ENCODE data around the gene SPARC.
"Not testable (repeated sequence)": the region's sequence is repeated elsewhere in the genome, so short reads cannot be mapped to it uniquely, and the experiment has no call there.

SPARC gene, protein sequence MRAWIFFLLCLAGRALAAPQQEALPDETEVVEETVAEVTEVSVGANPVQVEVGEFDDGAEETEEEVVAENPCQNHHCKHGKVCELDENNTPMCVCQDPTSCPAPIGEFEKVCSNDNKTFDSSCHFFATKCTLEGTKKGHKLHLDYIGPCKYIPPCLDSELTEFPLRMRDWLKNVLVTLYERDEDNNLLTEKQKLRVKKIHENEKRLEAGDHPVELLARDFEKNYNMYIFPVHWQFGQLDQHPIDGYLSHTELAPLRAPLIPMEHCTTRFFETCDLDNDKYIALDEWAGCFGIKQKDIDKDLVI

DNA sequence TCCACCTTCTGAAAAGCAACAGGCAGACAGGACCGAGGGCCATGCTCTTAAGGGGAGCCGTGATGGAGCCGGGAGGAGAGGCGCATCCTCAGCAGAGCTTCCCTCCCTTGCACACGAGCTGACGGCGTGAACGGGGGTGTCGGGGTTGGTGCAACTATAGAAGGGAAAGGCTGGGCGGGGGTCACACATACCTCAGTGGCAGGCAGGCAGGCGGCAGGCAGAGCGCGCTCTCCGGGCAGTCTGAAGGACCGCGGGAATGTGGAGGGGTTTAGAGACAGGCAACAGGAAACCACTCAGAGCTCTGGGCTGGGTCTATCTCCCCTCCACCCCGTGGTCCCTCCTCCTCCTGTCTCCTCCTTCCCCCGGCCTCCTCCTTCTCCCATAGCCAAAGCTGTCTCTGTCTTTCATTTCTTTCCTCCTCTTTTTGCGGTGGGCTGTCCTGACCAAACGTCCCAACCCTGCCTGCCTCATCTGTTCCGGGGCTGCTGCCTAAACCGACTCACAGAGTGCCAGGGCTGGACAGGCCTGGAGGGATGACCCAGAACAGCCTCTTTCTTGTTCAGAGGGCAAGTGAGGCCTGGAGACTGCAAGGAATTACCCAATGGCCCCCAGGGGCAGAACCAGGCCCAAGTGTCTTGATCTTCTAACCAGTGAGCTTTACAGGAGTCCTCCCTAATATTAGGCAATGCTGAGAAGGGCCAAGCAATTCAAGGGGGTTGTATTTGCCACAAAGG lies at the start of gene SPARC:
SPARC (minus strand) TSS at position 242 of the 734 bp plus-strand sequence. CDS start 10,727 bp downstream, outside the sequence.
- DNase-seq: no peak

DNA sequence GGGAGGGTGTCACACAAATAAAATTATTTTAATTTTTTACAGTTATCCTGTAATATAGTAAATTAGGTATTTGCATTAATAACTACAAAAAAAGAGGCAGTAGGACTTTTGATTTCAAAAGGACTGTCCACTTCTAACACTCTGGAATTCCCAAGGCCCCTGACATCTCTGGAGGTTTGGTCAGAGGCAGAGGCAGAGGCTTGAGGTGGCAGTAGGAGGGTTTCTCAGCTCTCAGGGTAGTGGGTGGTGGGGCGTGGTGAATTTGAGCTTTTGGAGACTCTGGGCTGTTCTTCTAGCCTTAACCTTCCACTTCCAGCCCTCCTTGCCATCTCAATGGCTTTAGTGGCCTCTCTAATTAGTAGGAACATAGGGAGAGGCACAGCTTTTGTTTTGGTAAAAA lies 48.9 kb upstream of the SPARC start:
- no peak for DNase-seq

DNA sequence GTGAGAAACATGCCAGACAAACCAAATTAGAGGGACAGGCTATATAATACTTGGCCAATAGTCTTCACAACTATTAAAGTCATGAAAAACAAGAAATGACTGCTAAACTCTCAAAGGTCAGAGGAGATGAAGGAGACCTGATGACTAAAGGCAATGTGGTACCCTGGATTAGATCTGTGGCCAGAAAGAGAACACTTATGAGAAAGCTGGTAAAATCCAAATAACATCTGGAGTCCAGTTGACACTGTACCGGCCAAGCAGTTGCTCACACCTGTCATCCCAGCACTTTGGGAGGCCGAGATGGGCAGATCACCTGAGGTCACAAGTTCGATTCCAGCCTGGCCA lies 47.3 kb upstream of the SPARC start:
- no peak for DNase-seq

DNA sequence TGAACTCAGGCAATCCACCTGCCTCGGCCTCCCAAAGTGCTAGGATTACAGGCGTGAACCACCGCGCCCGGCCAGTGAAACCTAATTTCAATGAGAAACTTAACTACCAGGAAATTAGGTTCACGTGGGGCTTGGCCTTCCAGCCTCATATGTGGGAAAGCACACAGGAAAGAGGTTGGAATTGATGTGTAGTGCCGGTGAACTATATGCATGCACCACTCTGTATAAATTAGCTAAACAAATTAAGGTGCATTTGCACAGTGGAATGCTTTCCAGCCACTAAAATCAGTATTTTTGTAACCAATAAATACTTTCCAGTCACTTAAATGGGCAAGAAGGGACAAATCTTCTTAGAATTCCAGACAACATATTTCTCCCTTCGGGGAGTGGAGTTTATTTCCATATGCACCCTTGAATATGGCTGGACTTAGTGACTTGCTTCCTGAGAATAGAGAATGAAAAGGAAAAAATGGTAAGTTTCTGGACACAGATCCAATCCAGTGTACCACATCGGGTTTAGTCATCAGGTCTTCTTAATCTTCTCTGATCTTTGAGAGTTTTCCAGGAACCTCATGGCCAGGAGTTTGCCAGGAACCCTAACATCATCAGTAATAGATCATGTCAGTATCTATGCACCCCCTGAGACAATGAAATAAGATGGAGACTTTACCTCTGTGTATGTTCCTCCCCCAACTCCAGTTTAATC lies 46.8 kb upstream of the SPARC start:
- DNase-seq: no peak

DNA sequence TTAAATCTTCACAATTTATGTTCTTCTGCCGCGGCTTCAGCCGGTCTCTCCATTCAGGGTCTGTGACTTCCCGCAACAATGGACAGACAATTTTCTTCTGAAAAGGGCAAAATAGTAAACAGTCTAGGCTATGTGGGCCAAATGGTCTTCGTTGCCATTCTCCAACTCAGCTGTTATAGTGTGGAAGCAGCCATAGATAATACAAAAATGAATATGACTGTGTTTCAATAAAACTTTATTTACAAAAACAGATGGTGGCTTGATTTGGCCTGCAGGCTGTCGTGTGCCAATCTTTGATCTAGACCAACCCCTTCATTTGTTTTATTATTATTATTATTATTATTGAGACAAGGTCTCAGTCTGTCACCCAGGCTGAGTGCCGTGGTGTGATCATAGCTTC lies 43.7 kb upstream of the SPARC start:
- no peak for DNase-seq

DNA sequence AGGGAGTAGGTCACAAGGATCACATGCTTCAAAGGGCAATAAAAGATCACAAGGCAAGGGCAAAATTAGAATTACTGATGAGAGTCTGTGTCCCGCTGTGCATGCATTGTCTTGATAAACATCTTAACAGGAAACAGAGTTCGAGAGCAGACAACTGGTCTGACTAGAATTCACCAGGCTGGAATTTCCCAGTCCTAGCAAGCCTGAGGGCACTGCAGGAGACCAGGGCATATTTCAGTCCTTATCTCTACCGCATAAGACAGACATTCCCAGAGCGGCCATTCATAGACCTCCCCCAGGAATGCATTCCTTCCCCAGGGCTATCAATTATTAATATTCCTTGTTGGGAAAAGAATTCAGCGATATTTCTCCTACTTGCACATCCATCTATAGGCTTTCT lies 42.9 kb upstream of the SPARC start:
- DNase-seq: not testable (repeated sequence)

DNA sequence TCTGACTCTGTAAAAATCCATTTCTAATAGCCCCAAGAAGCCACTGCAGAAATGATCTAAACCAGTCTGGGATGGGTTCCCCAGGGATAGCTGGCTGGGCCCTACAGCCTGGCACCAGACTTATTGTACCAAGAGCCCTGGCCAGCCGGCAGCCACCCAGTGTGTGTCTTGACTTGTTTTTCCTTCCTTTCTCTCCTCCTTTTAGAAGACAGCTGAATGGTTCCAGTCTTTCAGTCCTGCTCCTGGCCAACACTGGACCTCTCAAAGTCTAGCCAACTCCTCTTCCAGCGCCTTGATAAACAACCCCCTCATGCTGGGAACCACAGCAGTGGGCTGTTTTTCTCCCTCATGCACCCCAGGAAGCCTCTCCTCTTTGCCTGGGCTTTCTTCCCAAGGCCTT lies 37.6 kb upstream of the SPARC start:
- no peak for DNase-seq

DNA sequence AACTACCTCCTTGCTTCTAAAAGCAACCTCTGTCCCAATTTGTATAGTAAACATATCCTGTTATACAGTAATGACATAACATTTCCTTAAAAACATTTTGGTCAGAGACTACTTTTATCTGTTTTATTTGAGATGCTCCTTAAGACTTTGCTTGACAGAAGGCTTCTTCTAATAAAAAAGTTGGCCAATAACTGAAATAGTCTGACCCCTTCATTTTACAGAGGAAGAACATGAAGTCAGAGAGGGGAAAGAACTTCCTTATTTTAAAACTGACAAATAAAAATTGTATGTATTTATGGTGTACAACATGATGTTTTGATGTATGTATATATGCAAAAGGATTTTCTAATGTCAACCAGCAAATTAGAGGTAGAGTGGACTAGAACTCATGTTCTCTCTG lies 35.8 kb upstream of the SPARC start:
- DNase-seq: no peak

DNA sequence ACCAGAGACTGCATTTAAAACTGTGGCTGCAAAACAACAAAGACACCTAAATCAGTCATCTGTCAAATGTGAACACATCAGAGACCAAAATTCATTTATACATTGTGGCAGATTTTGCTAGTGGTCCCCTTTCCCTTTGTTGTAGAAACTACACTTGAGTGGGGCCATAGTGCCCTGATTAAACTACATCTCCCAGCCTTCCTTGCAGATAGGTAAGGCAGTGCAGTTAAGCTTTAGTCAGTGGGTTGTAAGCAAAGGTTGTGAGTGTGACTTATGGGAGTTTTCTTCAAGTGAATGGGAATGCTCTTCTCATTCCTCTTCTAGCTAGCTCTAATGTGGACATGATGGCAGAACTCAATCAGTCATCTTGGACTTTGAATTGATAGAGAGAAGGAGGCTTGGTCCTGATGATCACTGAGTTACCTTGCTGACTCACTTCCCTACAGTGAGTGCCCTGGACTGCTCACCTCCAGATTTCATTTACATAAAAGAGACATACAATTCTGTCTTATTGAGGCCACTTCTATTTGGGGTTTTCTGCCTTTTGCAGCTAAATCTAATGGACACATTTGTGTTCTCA lies 35.2 kb upstream of the SPARC start:
- no peak for DNase-seq

DNA sequence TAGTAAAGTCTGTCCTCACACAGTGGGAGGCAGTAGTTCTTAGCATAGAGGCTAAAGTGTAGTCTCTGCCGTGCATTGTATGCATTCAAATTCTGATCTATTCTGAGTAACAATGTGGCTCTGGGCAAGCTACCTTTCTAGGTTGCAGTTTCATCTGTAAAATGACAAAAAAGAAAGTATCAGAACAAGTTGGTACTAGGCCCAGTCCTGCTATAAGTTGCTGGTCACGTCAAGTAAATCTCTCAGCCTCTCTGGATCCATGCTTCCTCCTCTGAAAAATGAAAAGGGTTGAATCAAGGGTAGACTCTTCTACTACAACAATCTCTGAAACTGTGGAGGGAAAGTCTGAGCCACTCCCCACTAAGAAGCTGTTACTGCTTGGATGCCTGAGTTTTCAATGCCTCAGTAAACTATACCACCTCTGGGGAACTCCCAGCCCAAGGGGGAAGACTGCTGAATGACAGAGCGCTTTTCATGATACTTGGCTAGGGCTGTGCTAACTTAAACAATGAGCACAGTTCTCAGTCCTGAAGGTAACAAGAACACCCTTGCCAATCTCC lies 34.5 kb upstream of the SPARC start:
- DNase-seq: no peak

DNA sequence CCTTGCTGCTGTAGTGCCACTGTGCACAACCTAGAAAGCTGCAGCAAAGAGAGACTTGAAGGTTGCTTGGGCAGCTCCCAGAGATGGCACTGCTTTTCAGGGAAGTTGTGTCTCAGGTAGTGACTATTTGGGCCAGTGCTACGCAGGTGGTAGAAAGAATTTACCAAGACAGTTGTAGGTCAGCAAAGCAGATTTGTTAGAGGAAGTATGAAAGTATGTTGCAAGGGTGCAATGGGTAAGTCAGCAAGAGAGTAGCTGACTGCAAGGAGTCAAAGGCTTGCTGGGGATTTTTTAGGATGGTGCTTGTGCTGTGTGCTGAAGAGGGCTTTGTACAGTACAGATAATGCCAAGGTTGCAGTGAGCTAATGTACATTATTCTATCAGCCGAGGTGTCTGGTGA lies 33.5 kb upstream of the SPARC start:
- DNase-seq: no peak

DNA sequence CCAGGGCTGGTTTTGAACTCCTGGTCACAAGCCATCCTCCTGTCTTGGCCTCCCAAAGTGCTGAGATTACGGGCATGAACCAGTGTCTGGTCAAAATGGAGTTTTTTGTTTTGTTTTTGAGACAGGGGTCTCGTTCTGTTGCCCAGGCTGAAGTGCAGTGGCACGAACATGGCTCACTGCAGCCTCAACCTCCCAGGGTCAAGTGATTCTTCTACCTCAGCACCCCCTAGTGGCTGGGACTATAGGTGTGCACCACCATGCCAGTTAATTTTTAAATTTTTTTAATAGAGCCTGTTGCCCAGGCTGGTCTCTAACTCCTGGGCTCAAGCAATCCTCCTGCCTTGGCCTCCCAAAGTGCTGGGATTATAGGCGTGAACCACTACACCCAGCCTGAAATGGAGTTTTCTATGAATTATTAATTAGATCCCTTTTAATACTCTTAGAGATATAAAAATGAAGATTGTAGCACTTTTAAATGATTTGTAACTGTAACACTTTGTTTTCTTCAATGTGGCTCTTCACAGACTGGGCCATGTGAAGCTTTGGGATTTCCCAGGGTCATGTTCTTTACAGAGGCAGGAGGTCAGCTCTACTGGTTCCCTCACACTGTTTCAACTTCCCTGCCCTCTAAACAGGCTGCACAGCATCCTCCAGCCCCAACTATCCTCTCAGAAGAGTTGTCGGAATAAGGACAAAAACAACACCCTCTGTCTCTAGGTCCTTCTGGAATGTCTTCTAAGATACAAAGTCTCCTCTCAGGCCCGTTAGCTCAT lies 32.7 kb upstream of the SPARC start:
- no peak for DNase-seq

DNA sequence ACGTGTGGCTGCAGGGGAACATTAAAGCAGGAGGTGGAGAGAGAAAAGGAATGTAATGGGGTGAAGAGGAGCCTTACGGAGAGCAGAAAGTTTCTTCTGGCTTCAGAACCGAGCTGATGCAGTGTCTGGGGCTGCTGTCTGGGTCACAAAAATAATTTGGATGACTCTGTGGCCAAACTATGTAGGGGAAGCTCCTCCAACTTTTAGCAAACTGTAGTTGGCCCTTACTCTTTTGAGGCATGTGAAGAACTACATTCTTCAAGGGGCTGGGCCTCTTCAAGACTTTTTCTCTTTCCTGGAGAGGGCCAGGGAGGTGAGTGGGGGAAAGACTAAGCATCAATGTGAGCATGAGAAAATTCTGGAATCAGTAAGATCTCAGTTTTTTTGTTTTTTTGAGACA lies 31.9 kb upstream of the SPARC start:
- no peak for DNase-seq

DNA sequence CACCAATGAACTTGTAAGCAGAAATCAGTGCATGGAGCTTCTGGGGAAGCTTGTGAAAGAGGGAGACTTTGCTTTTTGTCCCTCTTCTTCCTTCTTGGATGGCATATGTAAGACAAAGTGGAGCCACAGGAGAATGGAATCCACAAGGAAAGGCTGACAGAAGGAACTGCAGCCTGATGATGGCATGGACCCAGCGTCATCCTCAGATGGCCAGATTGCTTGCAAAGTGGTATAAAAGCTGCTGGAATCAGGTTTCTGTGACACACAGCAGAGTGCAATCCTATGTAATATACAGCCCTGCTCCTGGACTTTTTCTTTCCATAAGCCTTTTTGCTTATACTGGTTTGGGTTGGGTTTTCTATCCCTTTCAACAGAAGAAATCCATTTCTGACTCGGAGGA lies 31.4 kb upstream of the SPARC start:
- no peak for DNase-seq

DNA sequence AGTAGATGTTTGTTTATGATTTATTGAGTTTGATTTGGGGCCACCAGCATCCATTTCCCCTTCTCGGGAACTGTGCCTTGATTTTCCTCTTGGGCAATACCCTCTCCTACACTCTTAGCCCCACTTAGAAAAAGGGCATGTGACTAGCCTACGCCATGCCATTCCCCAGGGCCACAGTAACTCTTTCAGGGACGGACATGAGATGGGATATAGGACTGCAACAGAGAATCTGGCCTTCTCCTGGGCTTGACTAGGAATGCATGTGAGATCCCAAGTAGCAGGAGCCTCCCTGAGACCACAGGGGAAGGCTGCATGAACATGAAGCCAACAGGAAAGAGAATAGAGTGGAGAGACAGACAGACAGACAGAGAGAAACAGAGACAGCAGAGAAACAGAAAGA lies 30.7 kb upstream of the SPARC start:
- DNase-seq: no peak

DNA sequence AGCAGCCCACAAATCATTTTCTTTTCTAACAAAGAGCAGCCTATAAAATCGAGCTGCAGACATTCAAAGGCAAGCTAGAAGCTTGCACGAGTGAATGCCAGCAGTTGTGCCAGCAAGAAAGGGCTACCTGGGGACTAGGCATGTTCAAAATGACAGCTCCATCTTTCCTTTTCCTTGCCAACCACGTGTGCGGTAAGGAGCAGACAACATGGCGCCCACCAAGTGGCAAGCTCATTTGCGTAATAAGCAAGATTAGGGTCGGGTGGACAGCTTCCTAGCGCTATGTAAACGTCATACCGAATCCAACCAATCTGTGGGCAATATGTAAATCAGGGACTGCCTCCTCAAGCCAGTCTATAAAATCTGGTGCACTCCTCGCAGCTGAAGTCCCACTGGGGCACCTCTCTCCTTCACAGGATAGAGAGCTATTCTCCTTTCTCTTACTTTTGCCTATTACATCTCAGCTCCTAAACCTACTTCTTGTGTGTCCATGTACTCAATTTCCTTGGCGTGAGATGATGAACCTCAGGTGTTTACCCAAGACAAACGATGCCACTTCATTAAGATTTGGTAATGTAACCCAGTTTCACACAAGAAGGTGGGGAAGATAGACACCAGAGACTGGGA lies 22.5 kb upstream of the SPARC start:
- no peak for DNase-seq

DNA sequence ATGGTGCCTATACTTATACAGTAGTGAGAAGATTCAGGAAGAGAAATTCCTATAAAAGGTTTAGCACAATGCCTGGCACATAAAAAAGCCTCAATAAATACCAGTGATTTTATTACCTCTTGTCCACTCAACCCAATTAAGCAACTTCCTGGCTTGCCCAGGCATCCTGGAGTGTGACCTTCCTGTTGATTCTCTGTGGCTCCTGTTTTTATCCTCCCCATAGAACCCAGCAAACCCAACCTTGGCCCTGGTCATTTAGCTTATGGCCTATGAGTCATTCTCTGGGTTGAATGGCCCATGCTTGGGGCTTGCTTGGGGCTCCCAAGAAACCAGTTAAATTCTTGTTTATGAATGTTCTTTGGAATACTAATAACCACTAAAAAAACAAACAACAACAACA lies 21.4 kb upstream of the SPARC start:
- no peak for DNase-seq

DNA sequence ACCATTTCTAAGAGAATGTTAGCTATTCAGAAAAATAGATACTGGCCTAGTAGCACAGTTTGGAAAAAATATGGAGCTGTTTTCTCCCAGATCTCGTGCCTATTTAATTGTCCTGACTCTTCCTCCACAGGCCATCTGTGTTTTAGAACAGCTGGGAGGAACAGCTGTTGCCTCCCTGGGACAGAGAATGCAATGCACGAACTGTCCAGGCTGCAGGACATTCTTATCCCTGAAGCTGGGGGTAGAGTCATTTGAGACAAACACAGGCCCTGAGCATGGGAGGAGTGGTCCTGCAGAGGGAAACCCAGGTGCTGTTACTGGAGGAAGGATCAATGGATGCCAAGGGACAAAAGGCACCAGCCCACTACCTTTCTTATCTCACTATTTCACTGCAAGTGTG lies 20.9 kb upstream of the SPARC start:
- DNase-seq: no peak

DNA sequence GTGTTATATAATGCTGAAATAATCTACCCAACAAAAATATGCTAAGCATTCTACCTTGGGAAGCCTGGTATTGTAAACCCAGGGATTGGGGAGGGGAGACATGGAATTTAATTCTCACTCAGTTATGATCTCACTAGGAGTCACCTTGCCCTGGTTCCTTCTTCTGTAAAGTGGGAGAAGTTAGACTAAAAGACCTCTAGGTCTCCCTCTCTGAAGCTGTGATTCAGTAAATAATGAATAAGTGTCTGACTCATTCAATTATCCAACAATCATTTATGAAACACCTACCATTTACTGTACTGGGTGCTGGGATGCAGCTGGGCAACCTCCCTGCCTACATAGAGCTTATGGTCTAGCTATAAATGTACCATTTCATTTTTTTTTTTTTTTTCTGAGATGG lies 20.2 kb upstream of the SPARC start:
- DNase-seq: no peak

DNA sequence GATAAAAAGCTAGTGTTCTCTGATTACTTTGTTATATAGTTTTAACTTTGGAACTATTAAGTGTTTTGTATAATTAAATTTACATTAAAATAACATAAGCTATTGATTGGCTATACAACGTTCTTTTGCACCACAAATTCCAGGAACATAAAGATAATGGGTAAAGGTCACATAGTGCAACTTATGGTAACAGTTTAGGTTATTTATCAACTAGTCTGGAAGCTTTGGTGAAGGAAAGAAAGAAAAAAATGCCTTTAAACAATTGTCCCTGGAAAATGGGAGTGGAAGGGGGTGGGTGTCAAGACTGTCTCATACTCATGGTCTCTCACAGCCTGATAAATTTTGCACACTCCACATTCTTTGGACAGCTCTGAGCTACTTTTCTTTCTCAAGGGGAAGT lies 17.1 kb upstream of the SPARC start:
- DNase-seq: no peak

DNA sequence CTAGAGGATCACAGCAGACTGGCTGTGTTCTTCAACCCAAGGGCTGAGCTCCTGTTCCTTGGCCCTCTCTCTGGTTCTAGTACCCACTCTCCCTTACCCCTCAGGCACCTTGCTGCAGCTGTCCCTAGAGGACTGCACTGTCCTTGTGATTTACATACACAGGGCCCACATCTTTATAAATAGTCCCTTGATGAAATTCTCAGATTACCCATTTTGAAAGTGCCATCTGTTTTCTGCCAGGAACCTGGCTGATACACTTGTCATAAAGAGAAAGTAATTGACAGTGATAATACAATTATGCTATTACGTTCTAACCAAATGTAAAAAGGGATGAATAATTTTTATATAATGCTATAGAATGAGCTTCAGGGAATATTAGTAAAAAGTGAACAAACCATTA lies 16.5 kb upstream of the SPARC start:
- DNase-seq: no peak

DNA sequence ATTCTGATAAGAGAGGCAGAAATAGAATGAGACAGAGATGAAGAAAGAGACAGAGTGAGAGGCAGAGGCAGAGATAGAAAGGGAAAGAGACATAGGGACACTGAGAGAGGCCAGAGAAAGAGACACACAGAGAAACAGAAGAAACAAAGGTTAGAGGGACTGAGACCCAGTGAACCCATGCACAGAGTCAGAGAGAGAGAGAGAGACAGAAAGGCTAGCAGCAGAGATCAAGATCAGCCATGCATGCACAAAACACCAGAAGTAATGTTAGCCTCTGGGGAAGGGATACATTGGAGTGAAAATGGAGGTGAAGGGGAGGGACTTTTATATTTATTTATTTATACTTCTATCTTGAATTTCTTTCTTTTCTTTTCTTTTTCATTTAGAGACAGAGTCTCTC lies 14.1 kb upstream of the SPARC start:
- DNase-seq: no peak
